HEK293T (cell line): Measurements from ENCODE around the gene PNMA8A.
"Not testable (repeated sequence)": the region's sequence is repeated elsewhere in the genome, so short reads cannot be mapped to it uniquely, and the experiment has no call there.

Experiments used
- CTBP1 ChIP-seq: fragments of 450-650 bp; IDR thresholded peaks from 2 replicates; pipeline ENCODE4 v1.6.1; 2016; ENCODE audit warnings: borderline replicate concordance
- ELF4 ChIP-seq: fragments of 450-650 bp; IDR thresholded peaks from 2 replicates; pipeline ENCODE4 v1.6.1; 2017; ENCODE audit warnings: antibody characterized with exemption
- FOXK2 ChIP-seq: fragments of 450-650 bp; IDR thresholded peaks from 2 replicates; pipeline ENCODE4 v1.6.1; 2016; ENCODE audit warnings: mild to moderate bottlenecking
- FOXM1 ChIP-seq: fragments of 450-650 bp; IDR thresholded peaks from 2 replicates; pipeline ENCODE4 v1.6.1; 2017; ENCODE audit warnings: mild to moderate bottlenecking, borderline replicate concordance
- HDGF ChIP-seq: fragments of 450-650 bp; IDR thresholded peaks from 2 replicates; pipeline ENCODE4 v1.6.1; 2017; ENCODE audit warnings: antibody characterized with exemption, borderline replicate concordance
- TF ChIP-seq, protein P1 (sequence below): fragments of 450-650 bp; IDR thresholded peaks from 2 replicates; pipeline ENCODE4 v1.6.1; 2016

DNA sequence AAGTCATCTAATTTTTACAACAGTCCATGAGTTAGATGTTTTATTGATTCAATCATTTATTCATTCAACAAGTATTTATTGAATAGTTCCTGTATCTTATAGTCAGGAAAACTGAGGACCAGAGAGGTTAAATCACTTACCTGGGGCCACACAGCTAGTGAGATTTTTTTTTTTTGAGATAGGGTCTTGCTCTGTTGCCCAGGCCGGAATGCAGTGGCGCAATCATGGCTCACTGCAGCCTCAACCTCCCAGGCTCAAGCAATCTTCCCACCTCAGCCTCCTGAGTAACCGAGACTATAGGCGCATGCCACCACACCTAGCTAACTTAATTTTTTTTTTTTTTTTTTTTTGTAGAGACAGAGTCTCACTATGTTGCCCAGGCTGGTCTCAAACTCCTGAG is 35.7 kb downstream of the PNMA8A start:
- TF ChIP-seq HDGF, FOXM1, CTBP1, FOXK2, ELF4: not testable (repeated sequence)
- TF ChIP-seq, protein P1, sequence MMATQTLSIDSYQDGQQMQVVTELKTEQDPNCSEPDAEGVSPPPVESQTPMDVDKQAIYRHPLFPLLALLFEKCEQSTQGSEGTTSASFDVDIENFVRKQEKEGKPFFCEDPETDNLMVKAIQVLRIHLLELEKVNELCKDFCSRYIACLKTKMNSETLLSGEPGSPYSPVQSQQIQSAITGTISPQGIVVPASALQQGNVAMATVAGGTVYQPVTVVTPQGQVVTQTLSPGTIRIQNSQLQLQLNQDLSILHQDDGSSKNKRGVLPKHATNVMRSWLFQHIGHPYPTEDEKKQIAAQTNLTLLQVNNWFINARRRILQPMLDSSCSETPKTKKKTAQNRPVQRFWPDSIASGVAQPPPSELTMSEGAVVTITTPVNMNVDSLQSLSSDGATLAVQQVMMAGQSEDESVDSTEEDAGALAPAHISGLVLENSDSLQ = not testable (repeated sequence)
